Type B pancreatic cell (in vitro differentiated cells): ENCODE data around the gene POLR2M. TPM values are rescaled to one million over a fixed set of nuclear protein-coding genes. Genes with fewer than 3 reads are reported as not detected.

Experiments used
- DNase-seq: peaks from one replicate; pipeline ENCODE4 v3.0.0; 2021; ENCODE audit warnings: mixed read lengths; ENCODE audit not compliant: unreplicated experiment; ENCODE audit errors: extremely low spot score
- H3K27ac Mint-ChIP-seq: 2 replicates; pipeline ENCODE4 v1.8.0; 2021; ENCODE audit warnings: mild to moderate bottlenecking, mixed read lengths
- H3K27me3 Mint-ChIP-seq: 2 replicates; pipeline ENCODE4 v1.8.0; 2021; ENCODE audit warnings: mixed read lengths
- H3K36me3 Mint-ChIP-seq: 2 replicates; pipeline ENCODE4 v1.8.0; 2021; ENCODE audit warnings: mixed read lengths
- H3K4me1 Mint-ChIP-seq: one replicate; pipeline ENCODE4 v1.8.0; 2021; ENCODE audit warnings: mixed read lengths; ENCODE audit not compliant: unreplicated experiment
- H3K4me3 Mint-ChIP-seq: 2 replicates; pipeline ENCODE4 v1.8.0; 2021; ENCODE audit warnings: mild to moderate bottlenecking, mixed read lengths
- H3K9me3 Mint-ChIP-seq: 2 replicates; pipeline ENCODE4 v1.8.0; 2021; ENCODE audit warnings: mixed read lengths
- CTCF ChIP-seq: fragments of 200-600 bp; sonication (generic); conservative IDR thresholded peaks from 2 replicates; pipeline ENCODE4 v1.5.0; 2021; ENCODE audit warnings: antibody characterized with exemption, mild to moderate bottlenecking
- total RNA-seq: library from RNA; stranded (reverse); gene quantifications from 2 replicates; pipeline ENCODE4 v1.2.1, GENCODE V29; 2021; ENCODE audit warnings: low replicate concordance

Gene POLR2M
- total RNA-seq, 1 donor from 2014 or later, result 76.4 TPM

DNA sequence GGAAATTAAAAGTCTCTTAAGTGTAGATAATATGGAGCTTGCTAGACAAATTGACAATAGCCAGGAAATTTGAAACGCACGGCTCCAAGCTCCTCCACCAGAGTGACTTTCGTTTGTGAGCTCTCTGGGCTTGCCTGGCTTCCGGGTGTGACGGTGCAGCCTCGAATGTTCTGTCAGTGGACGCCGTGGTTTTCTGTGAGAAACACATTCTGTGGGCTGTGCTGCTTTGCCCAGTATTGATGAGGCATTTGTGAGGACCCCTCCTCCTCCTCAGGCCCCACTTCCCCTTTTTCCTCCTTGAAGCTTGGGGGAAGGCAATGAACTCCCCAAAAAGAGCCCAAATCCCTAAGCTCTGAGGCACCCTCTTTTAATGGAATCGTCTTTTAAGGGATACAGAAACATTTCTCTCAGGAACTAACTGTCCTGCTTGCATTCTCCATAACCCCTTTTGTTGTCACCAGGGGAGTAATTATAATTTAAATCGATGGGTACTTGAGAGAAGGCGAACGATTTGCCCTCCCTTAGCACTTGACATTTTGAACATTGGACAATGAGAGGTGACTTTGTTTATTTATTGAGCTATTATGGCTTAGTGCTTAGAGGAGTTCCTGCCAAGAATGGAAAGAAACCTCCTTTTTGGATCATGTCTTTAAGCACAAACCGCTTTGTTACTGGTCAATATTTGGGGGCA lies 40.8 kb downstream of the POLR2M start:
- peak overlapping the region; percentile 25 for H3K4me3 Mint-ChIP-seq
- H3K27ac Mint-ChIP-seq, result no peak overlapping the region
- peaks cover 4% of the 10 kb centered on the region for H3K9me3 Mint-ChIP-seq
- peaks cover 10% of the 10 kb centered on the region for H3K27me3 Mint-ChIP-seq
- H3K36me3 Mint-ChIP-seq, result no peaks in the 10 kb centered on the region
- peaks cover 23% of the 10 kb centered on the region for H3K4me1 Mint-ChIP-seq
- TF ChIP-seq CTCF, result no peak
- DNase-seq, result no peak

- peaks cover 10% of the 10 kb centered on the region for H3K27me3 Mint-ChIP-seq
- H3K27ac Mint-ChIP-seq, result no peak overlapping the region
- H3K36me3 Mint-ChIP-seq, result no peaks in the 10 kb centered on the region
- peak; percentile 69 for TF ChIP-seq CTCF
- H3K9me3 Mint-ChIP-seq, result no peaks in the 10 kb centered on the region
- DNase-seq, result no peak
- H3K4me3 Mint-ChIP-seq, result no peak overlapping the region
- H3K4me1 Mint-ChIP-seq, result peaks cover 23% of the 10 kb centered on the region
Measured at GRCh38 chr15:57751177-57751800, 44.8 kb downstream of the POLR2M start.

DNA sequence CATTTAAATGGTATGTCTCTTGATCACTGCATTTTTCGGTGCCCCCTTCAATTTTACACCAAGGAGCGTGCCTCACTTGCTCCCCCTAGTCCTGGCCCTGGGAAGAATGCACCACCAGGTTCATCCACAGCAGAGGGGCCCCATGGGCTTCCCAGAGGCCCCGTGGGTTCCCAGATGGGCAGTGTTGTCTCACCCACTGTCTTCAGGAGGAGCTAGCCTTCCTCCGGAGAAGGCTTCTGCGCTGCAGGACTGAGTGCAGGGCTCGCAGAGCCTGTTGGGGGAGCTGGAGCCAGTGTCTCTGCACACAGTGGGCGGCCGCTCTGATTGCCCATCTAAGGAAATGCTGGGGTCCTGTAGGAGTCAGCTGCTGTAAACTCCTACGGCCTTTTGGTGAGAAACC lies 45.9 kb downstream of the POLR2M start:
- no peak for DNase-seq
- no peaks in the 10 kb centered on the region for H3K36me3 Mint-ChIP-seq
- no peak overlapping the region for H3K27ac Mint-ChIP-seq
- no peaks in the 10 kb centered on the region for H3K9me3 Mint-ChIP-seq
- H3K4me1 Mint-ChIP-seq, result peaks cover 12% of the 10 kb centered on the region
- no peak overlapping the region for H3K4me3 Mint-ChIP-seq
- peaks cover 6% of the 10 kb centered on the region for H3K27me3 Mint-ChIP-seq
- peak; percentile 24 for TF ChIP-seq CTCF

- TF ChIP-seq CTCF, result no peak
- H3K9me3 Mint-ChIP-seq, result no peaks in the 10 kb centered on the region
- peaks cover 4% of the 10 kb centered on the region for H3K27me3 Mint-ChIP-seq
- no peak for DNase-seq
- H3K36me3 Mint-ChIP-seq, result no peaks in the 10 kb centered on the region
- H3K27ac Mint-ChIP-seq, result no peak overlapping the region
- no peak overlapping the region for H3K4me3 Mint-ChIP-seq
- H3K4me1 Mint-ChIP-seq, result peaks cover 10% of the 10 kb centered on the region
Measured at GRCh38 chr15:57752840-57753239, 46.3 kb downstream of the POLR2M start.

GRCh38 chr15:57756466-57756865 lies 50.0 kb downstream of the POLR2M start:
- DNase-seq, result no peak
- Mint-ChIP-seq H3K4me3 (no peak overlapping the region), H3K27me3 (no peaks in the 10 kb centered on the region), H3K9me3 (peaks cover 4% of the 10 kb centered on the region), H3K4me1 (no peaks in the 10 kb centered on the region), H3K36me3 (no peaks in the 10 kb centered on the region), H3K27ac (no peak overlapping the region)
- no peak for TF ChIP-seq CTCF
